ENCODE measurements around the gene DCAF15.
"Not testable (repeated sequence)": the region's sequence is repeated elsewhere in the genome, so short reads cannot be mapped to it uniquely, and the experiment has no call there.

The DCAF15 gene

DNA sequence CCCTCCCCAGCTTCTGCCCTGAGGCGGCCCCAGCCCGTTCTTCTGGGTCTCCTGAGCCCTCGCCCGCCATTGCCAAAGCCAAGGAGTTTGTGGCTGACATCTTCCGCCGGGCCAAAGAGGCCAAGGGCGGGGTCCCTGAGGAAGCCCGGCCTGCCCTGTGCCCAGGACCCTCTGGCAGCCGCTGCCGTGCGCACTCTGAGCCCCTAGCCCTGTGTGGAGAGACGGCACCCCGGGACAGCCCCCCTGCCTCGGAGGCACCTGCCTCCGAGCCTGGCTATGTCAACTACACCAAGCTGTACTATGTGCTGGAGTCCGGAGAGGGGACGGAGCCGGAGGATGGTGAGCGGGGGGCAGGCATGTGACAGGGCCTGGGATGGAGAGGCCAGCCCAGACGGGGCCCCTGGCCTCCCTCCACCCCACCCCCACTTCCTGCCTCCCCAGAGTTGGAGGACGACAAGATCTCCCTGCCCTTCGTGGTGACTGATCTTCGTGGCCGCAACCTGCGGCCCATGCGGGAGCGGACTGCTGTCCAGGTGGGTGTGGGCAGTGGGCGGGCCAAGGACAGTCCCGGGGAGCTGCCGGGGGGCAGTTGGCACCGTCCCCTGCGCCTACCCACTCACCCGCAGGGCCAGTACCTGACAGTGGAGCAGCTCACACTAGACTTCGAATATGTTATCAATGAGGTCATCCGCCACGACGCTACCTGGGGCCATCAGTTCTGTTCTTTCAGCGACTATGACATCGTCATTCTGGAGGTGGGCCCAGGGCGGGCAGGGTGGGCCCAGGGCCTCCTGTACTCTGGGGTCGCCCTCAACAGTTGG, 7.0 kb downstream of the DCAF15 start:
- in situ Hi-C loops (cut with HindIII; ENCODE audit: low sequenced_read_pairs) = no loop called here

DNA sequence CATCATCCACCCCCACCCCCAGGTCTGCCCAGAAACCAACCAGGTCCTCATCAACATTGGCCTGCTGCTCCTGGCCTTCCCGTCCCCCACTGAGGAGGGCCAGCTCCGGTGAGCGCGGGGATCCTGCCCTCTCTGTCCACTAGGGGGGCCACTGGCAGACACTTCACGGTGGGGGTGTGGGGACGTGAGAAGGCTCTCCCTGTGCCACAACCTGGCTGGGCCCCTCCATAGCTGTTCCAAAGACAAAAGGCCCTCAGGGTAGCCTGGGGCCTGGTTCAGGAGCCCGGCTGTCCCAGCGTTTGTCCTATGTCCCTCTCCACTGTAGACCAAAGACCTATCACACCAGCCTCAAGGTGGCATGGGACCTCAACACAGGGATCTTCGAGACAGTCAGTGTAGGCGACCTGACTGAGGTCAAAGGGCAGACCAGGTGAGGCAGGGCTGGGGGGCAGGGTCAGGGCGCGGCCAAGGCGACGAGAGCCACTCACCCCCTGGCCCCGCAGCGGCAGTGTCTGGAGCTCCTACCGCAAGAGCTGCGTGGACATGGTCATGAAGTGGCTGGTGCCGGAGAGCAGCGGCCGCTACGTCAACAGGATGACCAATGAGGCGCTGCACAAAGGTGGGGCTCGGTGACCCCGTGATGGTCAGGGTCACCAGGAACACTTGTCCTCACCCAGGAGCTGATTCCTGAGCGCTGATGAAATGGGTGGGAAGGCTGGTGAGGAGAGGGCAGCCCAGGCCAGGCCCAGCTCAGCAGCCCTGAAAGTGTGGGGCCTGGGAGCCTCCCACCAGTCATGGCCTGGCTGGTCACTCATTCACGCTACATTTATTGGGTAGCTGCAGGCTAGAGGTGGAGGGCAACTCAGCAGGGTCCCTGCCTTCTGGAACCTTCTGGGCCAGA, 7.9 kb downstream of the DCAF15 start:
- in situ Hi-C loops (cut with HindIII; ENCODE audit: low sequenced_read_pairs) = no loop called here

DNA sequence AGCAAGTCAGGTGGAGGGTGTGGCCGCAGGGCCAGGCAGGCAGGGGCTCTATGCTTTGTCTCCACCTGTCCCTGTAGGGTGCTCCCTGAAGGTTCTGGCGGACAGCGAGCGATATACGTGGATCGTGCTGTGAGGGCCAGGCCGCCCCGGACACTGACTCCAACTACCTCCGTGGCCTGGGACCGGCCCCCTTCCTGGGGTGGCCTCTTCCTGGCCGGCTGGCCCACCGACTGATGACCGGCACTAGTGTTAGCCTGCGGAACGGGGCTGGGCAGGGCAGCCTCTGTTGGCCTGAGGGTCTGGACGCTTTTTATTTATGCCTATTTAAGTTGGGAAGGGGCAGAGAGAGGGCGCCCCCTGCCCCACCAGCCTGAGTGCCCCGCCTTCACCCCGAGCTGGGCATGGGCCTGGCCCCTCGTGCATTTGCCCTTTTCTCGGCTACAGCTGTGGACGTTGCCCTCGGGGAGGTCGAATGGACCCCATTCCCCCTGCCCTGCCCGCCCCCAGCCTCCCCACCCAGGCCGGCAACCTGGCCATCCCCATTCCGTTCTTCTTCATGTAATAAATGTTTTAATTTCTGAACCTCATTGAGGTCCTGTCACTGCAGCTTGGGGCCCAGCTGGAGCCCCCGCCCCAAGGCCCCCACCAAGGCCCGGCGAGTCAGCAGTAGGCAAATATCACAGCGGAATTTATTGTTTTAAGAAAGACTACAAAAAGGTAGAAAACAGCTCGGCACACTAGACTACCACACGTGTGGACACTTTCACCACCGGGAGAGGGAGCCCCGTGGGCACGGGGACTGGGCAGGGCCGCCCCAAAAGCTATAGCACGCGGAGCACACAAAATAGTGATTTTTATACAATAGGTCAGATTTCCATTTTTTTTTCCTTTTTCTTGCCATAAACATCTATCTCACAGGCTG, 8.8 kb downstream of the DCAF15 start:
- in situ Hi-C loops (cut with HindIII; ENCODE audit: low sequenced_read_pairs) = no loop called here

DNA sequence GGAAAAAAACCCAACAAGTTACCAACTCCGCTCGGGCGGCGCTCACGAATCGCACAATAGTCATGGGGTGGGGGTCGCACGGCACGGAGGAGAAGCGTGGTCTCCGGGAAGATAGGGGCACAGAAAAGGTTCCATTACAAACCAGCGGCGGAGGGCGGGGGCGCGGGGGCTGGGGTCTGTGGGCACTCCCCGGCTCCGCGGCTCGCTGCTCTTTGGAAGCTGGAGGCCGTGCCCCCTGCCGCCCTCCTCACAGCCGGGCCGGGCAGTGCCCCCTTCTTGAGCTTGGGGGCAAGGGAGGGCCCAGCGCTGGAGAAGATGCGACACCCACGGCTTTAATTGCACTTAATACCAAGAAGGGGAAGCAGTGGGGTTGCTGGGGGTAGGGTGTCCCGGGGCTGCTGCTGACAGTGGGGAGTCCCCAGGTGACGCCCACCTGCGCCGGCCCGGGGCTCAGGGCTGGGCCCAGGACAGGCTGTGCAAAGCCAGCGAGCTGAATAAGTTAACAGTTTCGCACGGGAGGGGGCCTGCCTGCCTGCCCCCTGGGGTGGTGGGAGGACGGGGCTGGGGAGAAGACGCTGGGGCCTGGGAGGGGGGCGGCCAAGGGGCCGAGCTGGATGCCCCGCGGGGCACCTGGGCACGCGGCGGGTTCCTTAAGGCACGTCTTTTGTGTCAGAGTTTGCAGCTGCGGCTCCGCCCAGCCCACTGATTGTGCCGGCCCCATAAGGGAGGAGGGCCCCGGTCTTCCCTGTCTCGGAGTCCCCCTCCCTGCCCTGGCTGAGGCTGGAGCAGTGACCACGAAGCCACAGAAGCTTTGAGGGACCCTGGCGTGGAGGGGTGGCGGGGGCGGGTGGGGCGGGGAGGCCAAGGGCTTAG, 9.8 kb downstream of the DCAF15 start:
- in situ Hi-C loops (cut with HindIII; ENCODE audit: low sequenced_read_pairs) = no loop called here

DNA sequence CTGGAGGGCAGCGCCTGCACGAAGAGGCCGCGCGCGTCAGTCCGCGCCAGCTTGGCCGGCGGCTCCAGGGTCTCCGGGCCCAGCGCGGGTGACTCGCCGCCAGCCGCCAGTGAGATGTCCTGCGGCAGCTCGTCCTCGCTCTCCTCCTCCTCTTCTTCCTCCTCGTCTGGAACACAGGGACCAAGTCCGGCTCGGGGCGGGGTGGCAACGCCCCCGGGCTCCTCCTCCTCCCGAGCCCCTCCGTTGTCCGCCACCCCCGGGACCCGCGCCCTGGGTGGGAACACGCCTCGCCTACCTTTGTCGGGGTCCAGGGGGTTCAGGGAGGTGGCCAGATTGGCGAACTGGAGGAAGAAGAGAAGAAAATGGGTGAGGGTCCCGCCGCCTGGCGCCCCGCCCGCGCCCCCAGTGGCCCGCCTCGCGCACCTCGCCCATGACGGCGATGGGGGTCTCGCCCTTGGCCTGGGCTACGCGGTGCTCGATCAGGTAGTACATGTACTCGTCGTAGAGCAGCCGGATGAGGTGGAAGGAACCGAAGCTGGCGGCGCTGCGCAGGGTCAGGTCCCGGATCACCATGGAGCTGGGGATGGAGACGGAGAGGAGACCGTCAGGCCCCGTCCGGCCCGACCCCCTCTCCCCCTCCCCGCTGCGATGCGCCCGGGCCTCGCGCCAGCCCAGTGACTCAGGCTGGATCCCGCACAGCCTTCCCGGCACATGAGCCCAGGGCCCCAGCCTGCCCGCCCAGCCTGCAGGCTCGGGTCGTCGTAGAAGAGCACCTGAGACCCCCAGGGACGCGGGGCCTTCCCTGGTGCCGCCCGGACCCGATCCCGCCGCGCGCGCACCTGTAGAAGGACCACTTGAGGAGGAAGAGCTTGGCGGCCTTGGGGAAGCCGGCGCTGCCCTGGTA, 10.6 kb downstream of the DCAF15 start:
- in situ Hi-C loops (cut with HindIII; ENCODE audit: low sequenced_read_pairs) = no loop called here

DNA sequence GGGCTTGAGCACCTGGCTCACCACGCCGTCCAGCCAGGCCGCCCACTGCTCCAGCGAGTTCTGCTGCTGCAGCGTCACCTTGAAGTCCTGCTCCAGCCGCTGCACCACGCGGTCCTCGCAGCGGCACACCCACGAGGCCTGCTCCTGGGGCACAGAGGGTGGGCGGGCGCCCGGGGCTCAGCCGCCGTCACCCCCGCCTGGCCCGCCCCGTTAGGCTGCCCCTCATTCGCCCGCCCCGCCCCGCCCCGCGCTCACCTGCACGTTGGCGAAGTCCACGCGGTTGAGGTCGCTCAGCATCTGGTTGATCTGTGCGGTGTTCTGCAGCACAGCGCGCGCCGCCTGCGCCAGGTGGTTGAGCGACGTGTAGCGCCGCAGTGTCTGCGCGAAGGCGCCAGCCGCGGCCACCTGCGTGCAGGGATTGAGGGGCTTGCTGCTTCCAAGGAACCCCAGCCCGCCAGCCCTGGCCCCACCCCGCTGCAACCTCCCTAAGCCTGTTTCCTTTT, 11.3 kb downstream of the DCAF15 start:
- in situ Hi-C loops (cut with HindIII; ENCODE audit: low sequenced_read_pairs) = no loop called here

DNA sequence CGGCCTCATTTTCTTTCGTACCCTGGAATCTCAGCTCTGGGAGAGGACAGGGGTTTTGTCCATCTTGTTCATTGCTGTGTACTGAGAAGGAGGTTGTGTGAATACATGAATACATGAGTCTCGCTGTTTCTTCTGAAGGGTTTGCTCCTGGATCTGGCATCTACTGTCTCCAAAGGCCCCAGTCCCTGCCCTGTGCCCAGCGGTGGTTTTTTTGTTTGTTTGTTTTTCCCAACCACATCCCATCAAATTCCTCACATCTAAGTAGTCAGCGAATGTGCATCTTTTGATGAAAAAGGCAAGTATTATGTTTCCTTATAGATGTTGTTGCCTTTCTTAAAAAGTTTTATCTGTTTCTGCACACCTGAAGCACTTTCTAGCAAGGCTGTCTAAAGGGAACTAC, 12.5 kb downstream of the DCAF15 start:
- in situ Hi-C loops (cut with HindIII; ENCODE audit: low sequenced_read_pairs) = no loop called here

DNA sequence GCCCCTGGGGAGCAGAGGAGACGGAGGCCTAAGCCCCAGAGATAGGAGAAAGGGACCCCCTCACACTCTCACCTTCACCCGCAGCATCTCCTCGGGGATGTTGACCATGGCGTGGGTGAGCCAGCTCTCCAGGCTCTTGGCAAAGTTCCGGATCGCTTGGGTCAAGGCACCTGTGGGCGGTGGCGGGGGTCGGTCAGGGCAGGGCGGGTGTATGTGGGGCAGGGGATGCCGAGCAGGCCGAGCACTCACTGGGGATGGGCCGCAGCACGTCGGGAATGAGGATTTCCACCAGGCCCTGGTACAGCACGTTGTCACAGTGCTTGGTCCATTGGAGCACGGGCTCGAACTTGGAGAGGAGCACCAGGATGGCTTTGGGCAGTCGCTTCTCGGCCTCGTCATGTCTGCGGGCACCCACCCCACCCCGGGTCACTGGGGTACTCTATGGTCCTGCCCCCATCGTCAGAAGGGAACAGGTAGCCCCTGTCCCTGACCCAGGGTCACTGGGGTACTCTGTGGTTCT, 13.1 kb downstream of the DCAF15 start:
- in situ Hi-C loops (cut with HindIII; ENCODE audit: low sequenced_read_pairs) = no loop called here

DNA sequence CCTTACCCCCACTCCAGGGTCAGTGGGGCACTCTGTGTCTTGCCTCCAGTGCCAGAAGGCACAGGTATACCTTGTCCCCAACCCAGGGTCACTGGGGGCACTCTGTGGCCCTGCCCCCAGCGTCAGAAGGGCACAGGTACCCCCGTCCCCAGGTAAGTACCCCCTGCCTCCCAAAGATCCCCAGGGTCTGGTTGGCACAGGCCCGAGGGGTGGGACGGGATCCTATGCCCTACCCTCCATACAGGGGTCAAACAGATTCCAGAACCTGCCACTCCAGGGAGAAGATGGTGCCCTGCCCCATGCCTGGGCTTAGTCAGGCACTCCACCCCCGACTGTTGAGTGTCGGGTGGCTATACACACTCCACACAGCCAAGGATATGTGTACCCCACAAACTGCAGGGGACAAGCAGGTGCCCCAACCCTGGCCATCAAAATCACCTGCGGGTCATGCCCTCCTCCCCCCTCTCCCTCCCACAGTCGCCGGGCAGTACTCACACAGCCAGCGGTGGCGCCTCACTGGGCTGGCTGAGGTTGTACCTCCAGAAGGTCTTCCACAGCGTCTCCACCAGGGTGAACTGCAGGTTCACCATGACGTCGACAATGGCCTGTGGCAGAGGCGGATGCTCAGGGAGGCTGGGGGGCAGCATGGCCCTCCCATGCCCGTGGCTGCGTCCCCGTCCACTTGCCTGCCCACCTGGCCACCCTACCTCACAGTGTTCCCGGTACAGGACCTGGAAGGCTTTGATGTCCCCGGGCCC, 13.8 kb downstream of the DCAF15 start:
- in situ Hi-C loops (cut with HindIII; ENCODE audit: low sequenced_read_pairs) = no loop called here

DNA sequence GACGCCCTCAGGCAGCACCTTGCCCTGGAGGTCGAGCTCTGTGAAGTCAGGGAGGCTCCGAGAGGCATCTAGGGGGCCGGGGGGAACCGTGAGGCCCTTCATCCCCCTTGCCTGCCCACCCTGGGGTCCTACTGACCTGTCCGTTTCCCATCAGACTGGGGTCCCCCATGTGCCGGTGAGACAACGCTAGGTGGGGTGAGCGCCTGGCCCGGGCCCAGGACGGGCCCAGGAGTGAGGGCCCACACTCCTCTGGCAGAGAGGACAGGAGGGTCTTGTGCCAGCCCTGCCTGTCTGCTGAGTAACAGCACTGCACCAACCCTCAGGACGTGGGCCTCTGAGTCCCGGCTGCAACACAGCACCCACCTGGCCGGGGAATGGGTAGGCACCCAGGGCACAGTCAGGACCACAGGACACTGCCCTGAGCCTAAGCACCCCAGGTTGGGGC, 14.4 kb downstream of the DCAF15 start:
- in situ Hi-C loops (cut with HindIII; ENCODE audit: low sequenced_read_pairs) = no loop called here

DNA sequence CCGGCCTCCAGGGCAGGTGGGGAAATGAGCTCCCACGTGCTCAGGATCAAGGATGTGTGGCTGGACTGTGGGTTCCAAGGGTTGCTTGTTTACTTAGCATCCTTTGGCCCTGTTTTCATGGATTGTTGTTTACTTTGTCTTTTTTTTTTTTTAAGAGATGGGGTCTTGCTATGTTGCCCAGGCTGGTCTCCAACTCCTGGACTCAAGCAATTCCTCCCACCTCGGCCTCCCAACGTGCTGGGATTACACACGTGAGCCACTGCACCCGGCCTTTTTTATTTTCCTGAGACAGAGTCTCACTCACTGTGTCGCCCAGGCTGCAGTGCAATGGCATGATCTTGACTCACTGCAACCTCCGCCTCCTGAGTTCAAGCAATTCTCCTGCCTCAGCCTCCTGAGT, 14.9 kb downstream of the DCAF15 start:
- in situ Hi-C loops (cut with HindIII; ENCODE audit: low sequenced_read_pairs) = not testable (repeated sequence)

DNA sequence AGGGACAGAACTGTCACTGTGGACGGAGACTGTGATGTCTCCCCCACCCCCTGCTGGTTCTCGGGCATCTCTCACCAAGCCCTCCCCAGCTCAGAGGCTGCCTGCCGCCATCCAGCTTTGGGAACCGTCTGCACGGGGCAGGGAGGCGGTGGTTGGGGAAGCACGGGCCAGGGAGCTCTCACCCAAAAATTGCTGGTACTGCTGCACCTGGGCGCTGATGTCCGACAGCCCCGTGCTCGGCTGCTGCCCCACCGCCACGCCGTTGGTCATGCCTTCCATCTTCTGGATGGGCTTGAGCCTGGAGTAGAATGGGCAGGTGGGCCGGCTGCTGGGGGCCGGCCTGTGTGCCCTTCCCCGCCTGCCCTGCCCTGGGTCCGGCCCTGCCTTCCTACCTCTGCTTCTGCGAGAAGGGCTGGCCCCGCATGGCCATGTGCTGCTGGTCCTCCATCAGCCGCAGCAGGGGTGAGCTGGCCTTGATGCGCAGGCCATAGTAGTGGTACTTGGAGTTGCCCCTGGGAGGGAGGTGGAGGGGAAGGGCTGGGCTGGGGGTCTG, 16.1 kb downstream of the DCAF15 start:
- in situ Hi-C loops (cut with HindIII; ENCODE audit: low sequenced_read_pairs) = no loop called here

DNA sequence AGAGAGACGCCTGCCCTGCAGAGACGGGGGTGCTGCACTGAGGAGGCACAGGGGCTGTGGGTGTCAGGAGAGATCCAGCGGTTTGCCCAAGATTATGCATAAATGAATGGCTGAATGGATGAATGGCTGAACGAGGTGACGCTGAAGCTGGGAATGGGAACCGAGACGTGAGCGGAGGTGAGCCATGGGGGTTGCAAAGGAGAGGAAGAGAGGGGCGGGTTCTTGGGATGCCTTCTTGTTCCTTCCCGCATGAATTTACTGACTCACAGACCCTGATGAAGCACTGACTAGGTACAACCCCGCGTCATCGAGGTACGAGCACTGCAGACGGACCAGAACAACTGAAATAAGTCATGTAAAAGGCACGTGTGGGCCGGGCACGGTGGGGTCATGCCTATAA, 16.7 kb downstream of the DCAF15 start:
- in situ Hi-C loops (cut with HindIII; ENCODE audit: low sequenced_read_pairs) = no loop called here

DNA sequence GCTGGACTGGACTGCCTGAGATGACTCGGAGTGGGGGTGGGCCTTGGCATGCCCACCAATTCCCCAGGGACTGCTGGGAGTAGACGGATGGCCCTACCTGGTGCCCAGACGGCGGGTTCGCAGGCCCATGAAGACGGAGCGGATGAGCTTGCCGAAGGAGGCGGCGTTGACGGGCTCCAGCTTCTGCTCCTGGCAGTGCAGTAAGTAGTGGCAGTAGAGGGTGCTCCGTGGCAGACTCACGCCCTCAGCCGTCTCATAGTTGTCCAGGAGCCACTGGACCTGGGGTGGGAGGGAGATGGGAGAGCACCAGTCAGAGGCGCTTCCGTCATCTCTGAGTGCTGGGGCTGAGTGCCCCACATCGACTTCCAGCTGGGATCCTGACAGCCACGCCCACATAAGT, 17.6 kb downstream of the DCAF15 start:
- in situ Hi-C loops (cut with HindIII; ENCODE audit: low sequenced_read_pairs) = no loop called here

DNA sequence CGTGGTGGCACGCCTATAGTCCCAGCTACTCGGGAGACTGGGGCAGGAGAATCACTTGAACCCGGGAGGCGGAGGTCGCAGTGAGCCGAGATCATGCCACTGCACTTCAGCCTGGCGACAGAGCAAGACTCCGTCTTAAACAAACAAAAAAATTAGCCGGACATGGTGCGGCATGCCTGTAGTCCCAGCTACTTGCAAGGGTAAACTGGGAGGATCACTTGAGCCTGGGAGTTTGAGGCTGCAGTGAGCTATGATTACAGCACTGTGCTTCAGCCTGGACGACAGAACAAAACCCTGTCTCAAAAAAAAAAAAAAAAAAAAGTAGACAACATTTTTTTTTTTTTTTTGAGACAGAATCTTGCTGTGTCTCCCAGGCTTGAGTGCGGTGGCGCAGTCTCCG, 19.6 kb downstream of the DCAF15 start:
- in situ Hi-C loops (cut with HindIII; ENCODE audit: low sequenced_read_pairs) = not testable (repeated sequence)

DNA sequence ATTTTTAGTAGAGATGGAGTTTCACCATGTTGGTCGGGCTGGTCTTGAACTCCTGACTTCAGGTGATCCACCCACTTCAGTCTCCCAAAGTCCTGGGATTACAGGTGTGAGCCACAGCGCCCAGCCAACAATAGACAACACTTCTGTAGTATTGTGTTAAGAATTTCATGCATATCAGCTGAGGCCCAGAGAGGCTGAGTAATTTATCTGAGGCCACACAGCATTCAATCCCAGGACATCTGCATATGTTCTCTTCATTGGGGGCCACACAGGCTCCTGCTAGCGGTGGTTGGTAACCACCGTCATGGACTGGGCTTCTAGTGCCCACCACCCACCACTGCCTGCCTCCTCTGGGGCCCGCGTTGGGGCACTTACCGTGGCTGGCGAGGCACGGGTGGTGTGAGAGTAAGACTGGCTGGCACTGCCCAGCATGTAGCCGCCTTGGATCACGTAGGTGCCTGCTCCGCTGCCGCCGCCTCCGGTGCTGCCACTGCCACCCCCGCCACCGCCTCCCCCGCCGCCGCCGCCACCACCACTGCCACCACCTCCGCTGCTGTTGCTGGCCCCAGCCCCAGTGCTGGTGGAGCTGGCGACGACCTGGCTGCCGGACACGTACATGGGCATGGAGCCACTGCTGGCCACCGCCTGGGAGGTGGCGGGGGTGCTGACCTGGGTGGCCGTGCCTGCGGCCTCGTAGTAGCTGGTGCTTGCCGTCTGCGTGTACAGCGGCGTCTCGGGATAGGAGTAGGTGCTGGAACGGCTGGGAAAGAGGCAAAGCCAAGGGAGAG, 20.3 kb downstream of the DCAF15 start:
- in situ Hi-C loops (cut with HindIII; ENCODE audit: low sequenced_read_pairs) = no loop called here

DNA sequence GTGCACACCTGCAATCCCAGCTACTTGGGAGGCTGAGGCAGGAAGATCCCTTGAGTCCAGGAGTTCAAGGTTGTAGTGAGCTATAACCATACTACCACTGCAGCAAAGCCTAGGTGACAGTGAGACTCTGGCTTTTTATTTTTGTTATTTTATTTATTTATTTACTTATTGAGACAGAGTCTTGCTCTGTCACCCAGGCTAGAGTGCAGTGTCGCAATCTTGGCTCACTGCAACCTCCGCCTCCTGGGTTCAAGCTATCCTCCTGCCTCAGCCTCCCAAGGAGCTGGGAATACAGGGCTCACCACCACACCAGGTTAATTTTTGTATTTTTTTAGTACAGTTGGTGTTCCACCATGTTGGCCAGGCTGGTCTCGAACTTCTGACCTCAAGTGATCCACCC, 21.2 kb downstream of the DCAF15 start:
- in situ Hi-C loops (cut with HindIII; ENCODE audit: low sequenced_read_pairs) = not testable (repeated sequence)

Data from endothelial cell of hepatic sinusoid (primary cell).